Spinal cord (tissue), 10 donors: ENCODE data around the gene SH3RF2. TPM values are rescaled to one million over a fixed set of nuclear protein-coding genes. Genes with fewer than 3 reads are reported as not detected.
"Not testable (repeated sequence)": the region's sequence is repeated elsewhere in the genome, so short reads cannot be mapped to it uniquely, and the experiment has no call there.

Experiments used
- DNase-seq, 6 donors: peaks; one replicate each; pipeline versions ENCODE4 v3.0.0 to v3.0.0-alpha.2; 2013 to 2015; ENCODE audit warnings: low spot score in 6 of 6, low read depth in 4 of 6
- H3K27ac ChIP-seq: one replicate; pipeline ENCODE4 v1.5.1; 2013; ENCODE audit warnings: low read depth, low read length, control low read depth
- H3K27me3 ChIP-seq: one replicate; pipeline ENCODE4 v1.6.1; 2013; ENCODE audit warnings: low read length; ENCODE audit not compliant: control insufficient read depth, insufficient read depth
- H3K36me3 ChIP-seq: one replicate; pipeline ENCODE4 v1.6.1; 2013; ENCODE audit warnings: low read length; ENCODE audit not compliant: control insufficient read depth, insufficient read depth
- H3K4me1 ChIP-seq: one replicate; pipeline ENCODE4 v1.6.1; 2013; ENCODE audit warnings: low read length; ENCODE audit not compliant: control insufficient read depth, insufficient read depth
- H3K4me3 ChIP-seq: one replicate; pipeline ENCODE4 v1.5.1; 2013; ENCODE audit warnings: low read depth, low read length, control low read depth
- H3K9me3 ChIP-seq: one replicate; pipeline ENCODE4 v1.6.1; 2013; ENCODE audit warnings: low read length; ENCODE audit not compliant: control insufficient read depth, insufficient read depth
- WGBS: methylation state at CpG from one replicate; pipeline ENCODE4 v1.1.5; 2013; ENCODE audit warnings: missing lambda C conversion rate; ENCODE audit not compliant: insufficient coverage; 5-methylcytosine and 5-hydroxymethylcytosine counted together
- polyA plus RNA-seq, 2 donors: library from polyadenylated mRNA; unstranded; fragments of 120-200 nt; gene quantifications; one replicate each; pipeline ENCODE4 v1.2.1, GENCODE V29; 2013; ENCODE audit not compliant: insufficient read length in 2 of 2
- total RNA-seq, 2 donors: library from RNA; depleted of rRNA in 1 of 2; stranded (reverse); fragments of 120-200 nt in 1 of 2; fragments of >200 nt in 1 of 2; gene quantifications; one replicate each; pipeline versions ENCODE4 v1.2.3 to v1.2.4, GENCODE V29; 2013 to 2014
- donor health status: healthy.

The SH3RF2 gene
- total and polyA plus RNA-seq, 4 donors: 0.25 to 0.94 (median 0.34) TPM

DNA sequence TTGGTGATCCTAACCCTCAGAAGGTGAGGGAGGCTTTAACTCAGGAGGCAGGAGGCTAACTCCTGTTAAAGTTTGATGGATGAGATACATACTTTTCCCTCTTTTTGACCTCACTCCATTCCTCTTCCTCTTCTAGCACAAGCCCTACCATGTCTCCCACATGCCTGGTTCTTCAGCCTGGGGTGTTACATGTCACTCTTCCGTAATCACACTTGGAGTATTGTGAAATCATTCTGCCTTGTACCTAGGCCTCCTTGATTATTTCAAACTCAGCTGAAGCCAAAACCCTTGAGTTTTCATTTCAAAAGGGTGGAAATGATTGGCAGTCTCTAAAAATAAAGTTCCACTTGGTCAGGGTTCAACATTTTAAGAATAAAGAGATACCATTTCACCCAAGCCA is 167.2 kb downstream of the SH3RF2 start:
- DNase-seq: no peak
- no peaks in the 10 kb centered on the region for H3K36me3 ChIP-seq
- H3K9me3 ChIP-seq: no peaks in the 10 kb centered on the region
- H3K27me3 ChIP-seq: no peaks in the 10 kb centered on the region
- no peak overlapping the region for H3K27ac ChIP-seq
- no peaks in the 10 kb centered on the region for H3K4me1 ChIP-seq
- no CpG with 5 or more reads among the region's 1 CpG for WGBS
- no peak overlapping the region for H3K4me3 ChIP-seq

DNA sequence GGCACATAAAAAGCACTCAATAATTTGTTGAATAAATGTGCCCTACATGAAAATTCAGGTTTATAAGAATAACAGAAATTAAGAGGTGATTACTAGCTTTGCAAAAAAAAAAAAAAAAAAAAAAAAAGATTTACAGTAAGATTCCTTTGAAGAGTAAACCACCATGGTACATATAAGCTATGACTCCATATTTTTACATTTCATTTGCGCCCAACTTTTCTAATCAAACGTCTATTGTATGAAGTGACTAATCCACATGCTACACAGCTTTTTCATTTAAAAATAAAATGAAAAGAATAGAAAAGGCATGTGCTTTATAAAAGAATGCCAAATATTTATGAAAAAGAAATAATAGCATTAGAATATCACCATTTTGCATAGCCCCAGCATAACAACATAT is 169.1 kb downstream of the SH3RF2 start, which contains the start of gene PLAC8L1:
PLAC8L1 (minus strand) TSS at position 101 of the 400 bp plus-strand sequence. CDS start 1,266 bp downstream, outside the sequence.
- no CpG with 5 or more reads among the region's 2 CpGs for WGBS
- no peak for DNase-seq

DNA sequence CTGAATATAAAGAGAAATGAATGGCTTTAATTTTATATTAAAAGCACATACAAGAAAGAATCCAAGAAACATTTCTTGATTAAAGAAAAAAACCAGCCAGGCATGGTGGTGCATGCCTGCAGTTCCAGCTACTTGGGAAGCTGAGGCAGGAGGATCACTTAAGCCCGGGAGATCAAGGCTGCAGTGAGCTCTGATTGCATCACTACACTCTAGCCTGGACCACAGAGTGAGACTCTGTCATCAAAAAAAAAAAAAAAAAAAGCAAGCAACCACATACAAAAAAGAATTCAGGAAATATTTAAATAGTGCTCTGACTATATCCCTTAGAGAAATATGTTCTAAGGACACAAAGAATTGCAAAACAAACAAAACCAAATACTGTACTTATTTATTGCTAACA is 171.5 kb downstream of the SH3RF2 start:
- Histone ChIP-seq H3K36me3 (peaks cover 1% of the 10 kb centered on the region), H3K27ac (no peak overlapping the region), H3K4me1 (no peaks in the 10 kb centered on the region), H3K27me3 (no peaks in the 10 kb centered on the region), H3K4me3 (no peak overlapping the region), H3K9me3 (no peaks in the 10 kb centered on the region)
- WGBS: no CpG with 5 or more reads among the region's 1 CpG
- DNase-seq: no peak

More for the DNA sequence above, 169.1 kb downstream of the SH3RF2 start, which contains the start of gene PLAC8L1:
- Histone ChIP-seq H3K9me3 (no peaks in the 10 kb centered on the region), H3K27me3 (no peaks in the 10 kb centered on the region), H3K4me3 (no peak within 1 kb of the TSS), H3K36me3 (no peaks in the 10 kb centered on the region), H3K27ac (no peak within 1 kb of the TSS), H3K4me1 (no peaks in the 10 kb centered on the region)

DNA sequence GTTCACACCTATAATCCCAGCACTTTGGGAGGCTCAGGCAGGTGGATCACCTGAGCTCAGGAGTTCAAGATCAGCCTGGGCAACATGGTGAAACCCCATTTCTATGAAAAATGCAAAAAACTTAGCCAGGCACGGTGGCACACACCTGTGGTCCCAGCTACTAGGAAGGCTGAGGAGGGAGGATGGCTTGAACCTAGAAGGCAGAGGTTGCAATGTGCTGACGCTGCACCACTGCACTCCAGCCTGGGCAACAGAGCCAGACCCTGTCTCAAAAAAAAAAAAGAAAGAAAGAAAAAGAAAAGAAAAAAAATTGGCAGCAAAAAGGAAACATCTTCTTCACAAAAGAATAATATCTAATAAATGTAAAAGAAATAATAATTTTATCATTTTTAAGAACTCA is 172.5 kb downstream of the SH3RF2 start:
- DNase-seq, H3K36me3 ChIP-seq, H3K4me3 ChIP-seq, H3K27ac ChIP-seq, H3K27me3 ChIP-seq, H3K4me1 ChIP-seq, H3K9me3 ChIP-seq: not testable (repeated sequence)
- 88% methylated on average over 1 of the region's 2 CpGs for WGBS

DNA sequence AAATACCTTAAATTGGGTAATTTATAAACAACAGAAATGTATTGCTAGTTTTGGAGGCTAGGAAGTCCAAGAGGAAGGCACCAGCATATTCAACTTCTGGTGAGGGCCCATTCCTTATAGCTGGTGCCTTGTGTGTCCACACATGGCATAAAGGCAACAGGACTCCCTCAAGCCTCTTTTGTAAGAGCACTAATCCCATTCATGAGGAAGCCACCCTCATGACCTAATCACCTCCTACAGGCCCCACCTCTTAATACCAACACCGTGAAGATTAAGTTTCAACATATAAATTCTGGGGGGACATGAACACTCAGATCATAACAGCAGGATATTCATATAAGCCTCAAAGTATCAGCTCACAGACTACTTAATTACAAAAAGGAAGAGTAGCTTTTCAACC is 173.0 kb downstream of the SH3RF2 start:
- Histone ChIP-seq H3K27ac (no peak overlapping the region), H3K4me3 (no peak overlapping the region), H3K36me3 (peaks cover 5% of the 10 kb centered on the region), H3K9me3 (no peaks in the 10 kb centered on the region), H3K27me3 (no peaks in the 10 kb centered on the region), H3K4me1 (no peaks in the 10 kb centered on the region)
- DNase-seq: no peak
- 100% methylated on average over 1 of the region's 1 CpG for WGBS

DNA sequence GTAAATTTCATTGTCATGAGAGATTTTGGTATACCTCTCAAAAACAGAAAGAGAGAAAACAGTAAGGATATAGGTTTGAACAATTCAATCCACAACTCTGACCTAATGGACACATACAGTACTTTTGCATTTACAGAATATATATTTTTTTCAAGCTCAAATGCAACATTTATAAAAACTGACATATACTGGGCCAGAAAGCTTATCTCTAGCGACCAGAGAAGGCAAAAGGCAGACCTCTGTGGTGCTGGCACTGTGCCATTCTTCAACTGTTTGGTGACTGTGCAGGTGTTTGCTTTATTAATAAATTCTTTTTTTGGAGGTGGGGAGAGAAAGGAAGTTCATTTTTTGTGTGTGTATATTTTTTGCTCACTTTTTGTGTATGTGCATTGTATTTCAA is 175.0 kb downstream of the SH3RF2 start:
- Histone ChIP-seq H3K4me1 (no peaks in the 10 kb centered on the region), H3K9me3 (no peaks in the 10 kb centered on the region), H3K27ac (no peak overlapping the region), H3K4me3 (no peak overlapping the region), H3K36me3 (peaks cover 11% of the 10 kb centered on the region), H3K27me3 (no peaks in the 10 kb centered on the region)
- no CpG with 5 or more reads among the region's 1 CpG for WGBS
- DNase-seq: no peak

DNA sequence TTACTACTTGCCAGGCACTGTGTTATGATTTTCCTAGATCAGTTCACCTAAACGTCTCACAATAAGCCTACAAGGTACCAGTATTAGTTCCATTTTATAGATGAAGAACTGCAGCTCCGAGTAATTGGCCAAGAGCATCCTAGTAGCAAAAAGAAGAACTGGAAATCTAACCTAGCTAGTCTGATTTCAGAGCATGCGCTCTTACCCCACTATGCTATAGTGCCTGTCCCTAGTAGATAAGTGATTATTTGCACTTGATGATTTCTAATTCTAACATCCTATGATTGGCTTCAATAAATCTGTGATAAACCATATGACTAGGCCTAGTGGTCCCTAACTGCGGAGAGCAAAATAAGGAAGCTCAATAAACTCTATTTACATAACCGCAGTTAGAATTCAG is 176.1 kb downstream of the SH3RF2 start:
- Histone ChIP-seq H3K36me3 (peaks cover 14% of the 10 kb centered on the region), H3K4me3 (no peak overlapping the region), H3K9me3 (no peaks in the 10 kb centered on the region), H3K27ac (no peak overlapping the region), H3K4me1 (no peaks in the 10 kb centered on the region), H3K27me3 (no peaks in the 10 kb centered on the region)
- DNase-seq: no peak
- no CpG with 5 or more reads among the region's 5 CpGs for WGBS

Other genes with a start within 250 kb of the SH3RF2 start
- 10 to 100 TPM; 19.5 to 27.2 TPM for gene PRELID2, start 101.2 kb upstream of the SH3RF2 start, total RNA-seq
- gene PRELID2, start 101.2 kb upstream of the SH3RF2 start, polyA plus RNA-seq: 1 to 10 TPM; 2.7 TPM
- gene GRXCR2, start 63.6 kb upstream of the SH3RF2 start, total RNA-seq: not detected
- gene GRXCR2, start 63.6 kb upstream of the SH3RF2 start, polyA plus RNA-seq: not detected
- gene PLAC8L1, start 169.0 kb downstream of the SH3RF2 start, total RNA-seq: under 1 TPM in 1 of 2 donors, not detected in 1; 0.39 TPM
- 1 to 10 TPM; 2.1 to 2.4 TPM for gene PLAC8L1, start 169.0 kb downstream of the SH3RF2 start, polyA plus RNA-seq
- 100 to 1,000 TPM in 1 of 2 donors, 10 to 100 TPM in 1; 98.8 to 123 TPM for gene LARS1, start 246.1 kb downstream of the SH3RF2 start, total RNA-seq
- gene LARS1, start 246.1 kb downstream of the SH3RF2 start, polyA plus RNA-seq: 100 to 1,000 TPM; 110 to 115 TPM